GM12878 (cell line): Measurements from ENCODE around the gene TMEM272.

Source experiments
- BRCA1 ChIP-seq: IDR thresholded peaks from 2 replicates; pipeline ENCODE4 v1.6.1; 2011; ENCODE audit warnings: low read depth, low read length, improper control_type of control experiment
- CTCF ChIP-seq, 3 experiments: IDR thresholded peaks in 2 of 3; conservative IDR thresholded peaks in 1 of 3; 2 replicates each; pipeline ENCODE4 v1.5.1; 2011; ENCODE audit warnings: low read depth in 3 of 3, low read length in 3 of 3, mild to moderate bottlenecking in 3 of 3, control low read depth in 2 of 3, moderate library complexity in 2 of 3, inconsistent platforms in 1 of 3, mixed read lengths in 1 of 3; ENCODE audit not compliant: control insufficient read depth in 2 of 3, insufficient read depth in 1 of 3; ENCODE audit errors: extremely low read depth in 1 of 3
- EED ChIP-seq: sonication (generic); IDR thresholded peaks from 2 replicates; pipeline ENCODE4 v1.6.1; 2016; ENCODE audit warnings: antibody characterized with exemption, low read depth
- ESRRA ChIP-seq: IDR thresholded peaks from 2 replicates; pipeline ENCODE4 v1.6.1; 2012; ENCODE audit warnings: mild to moderate bottlenecking, low read length, improper control_type of control experiment
- JUND ChIP-seq: IDR thresholded peaks from 2 replicates; pipeline ENCODE4 v1.6.1; 2012; ENCODE audit warnings: low read depth, mild to moderate bottlenecking, low read length, improper control_type of control experiment, moderate library complexity
- RFX5 ChIP-seq: IDR thresholded peaks from 2 replicates; pipeline ENCODE4 v1.6.1; 2011; ENCODE audit warnings: low read depth, low read length, improper control_type of control experiment
- SIX5 ChIP-seq: IDR thresholded peaks from 2 replicates; pipeline ENCODE4 v1.6.1; 2011; ENCODE audit warnings: mild to moderate bottlenecking, low read depth, low read length, moderate library complexity; ENCODE audit not compliant: severe bottlenecking
- YY1 ChIP-seq: IDR thresholded peaks from 2 replicates; pipeline ENCODE4 v1.6.1; 2011; ENCODE audit warnings: low read depth, mild to moderate bottlenecking, low read length

DNA sequence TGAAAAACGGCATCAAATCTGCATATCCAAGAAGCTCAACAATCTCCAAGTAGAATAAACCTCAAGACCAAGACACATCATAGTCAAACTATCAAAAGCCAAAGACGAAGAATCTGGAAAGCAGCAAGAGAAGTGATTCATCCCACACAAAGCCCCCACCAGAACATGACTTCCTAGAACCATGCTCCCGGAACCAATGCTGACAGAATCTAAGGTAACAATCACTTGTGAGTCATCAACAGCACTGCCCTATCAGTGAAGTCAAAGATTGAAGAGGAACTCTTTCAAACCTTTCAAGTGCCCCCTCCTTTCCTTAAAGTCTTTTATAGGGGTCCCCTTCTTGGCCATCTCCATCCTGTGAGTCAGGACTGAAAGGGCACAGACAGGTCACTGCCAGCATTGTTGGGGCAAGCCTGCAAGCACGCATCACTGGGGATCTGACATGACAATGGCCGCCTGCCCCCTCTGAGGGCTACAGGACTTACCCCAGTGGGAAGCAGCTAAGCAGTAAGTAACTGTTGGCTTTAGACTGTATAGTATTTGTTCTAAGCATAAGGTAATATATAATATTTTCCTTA lies 16.8 kb upstream of the TMEM272 start, which contains the start of gene CCDC70:
- TF ChIP-seq CTCF (IDR thresholded peaks at IDR 0.05 in 2 of 3, conservative IDR thresholded peaks at IDR 0.05 in 1 of 3; ENCODE audit: control insufficient read depth in 2 of 3, extremely low read depth in 1 of 3, insufficient read depth in 1 of 3, low read depth in 3 of 3, low read length in 3 of 3) (no peak), ESRRA (no peak), YY1 (no peak), SIX5 (no peak), EED (no peak), JUND (no peak), RFX5 (no peak), BRCA1 (no peak)
